NCI-H82 treated with DMSO at 0.1 percent for 48 hours (cell line): ENCODE measurements around the gene MMS22L.
A peak's percentile ranks its signal among the peaks of the same experiment; 100 is the strongest.
"Not testable (repeated sequence)": the region's sequence is repeated elsewhere in the genome, so short reads cannot be mapped to it uniquely, and the experiment has no call there.

Experiments used
- DNase-seq: peaks from one replicate; lab custom pipeline; 2025; ENCODE audit not compliant: unreplicated experiment; lab: John Stamatoyannopoulos, UW

Gene MMS22L

GRCh38 chr6:97246842-97247241 is 36.2 kb downstream of the MMS22L start:
- DNase-seq: no peak

- no peak for DNase-seq
Measured at GRCh38 chr6:97240222-97240621, 42.8 kb downstream of the MMS22L start.

- no peak for DNase-seq
Measured at GRCh38 chr6:97231911-97232310, 51.1 kb downstream of the MMS22L start.

GRCh38 chr6:97222903-97223302 is 60.1 kb downstream of the MMS22L start:
- no peak for DNase-seq

- DNase-seq: no peak
Measured at GRCh38 chr6:97218912-97219311, 64.1 kb downstream of the MMS22L start.

GRCh38 chr6:97215157-97215769 is 67.8 kb downstream of the MMS22L start:
- peak; percentile 85 for DNase-seq

GRCh38 chr6:97214671-97215070 is 68.3 kb downstream of the MMS22L start:
- DNase-seq: no peak

- DNase-seq: no peak
Measured at GRCh38 chr6:97207383-97207782, 75.6 kb downstream of the MMS22L start.

GRCh38 chr6:97205966-97206365 is 77.0 kb downstream of the MMS22L start:
- DNase-seq: no peak

- peak; percentile 93 for DNase-seq
Measured at GRCh38 chr6:97203343-97203742, 79.7 kb downstream of the MMS22L start.

GRCh38 chr6:97198046-97198565 is 84.9 kb downstream of the MMS22L start:
- DNase-seq: no peak

- no peak for DNase-seq
Measured at GRCh38 chr6:97195117-97195516, 87.9 kb downstream of the MMS22L start.

- no peak for DNase-seq
Measured at GRCh38 chr6:97189767-97190166, 93.2 kb downstream of the MMS22L start.

- no peak for DNase-seq
Measured at GRCh38 chr6:97187951-97188350, 95.1 kb downstream of the MMS22L start.

- DNase-seq: peak; percentile 34
Measured at GRCh38 chr6:97186416-97186999, 96.5 kb downstream of the MMS22L start.

GRCh38 chr6:97177905-97178304 is 105.1 kb downstream of the MMS22L start:
- no peak for DNase-seq

- DNase-seq: no peak
Measured at GRCh38 chr6:97176468-97176867, 106.5 kb downstream of the MMS22L start.

GRCh38 chr6:97175806-97176205 is 107.2 kb downstream of the MMS22L start:
- no peak for DNase-seq

- no peak for DNase-seq
Measured at GRCh38 chr6:97174471-97174870, 108.5 kb downstream of the MMS22L start.

GRCh38 chr6:97160280-97160679 is 122.7 kb downstream of the MMS22L start:
- DNase-seq: no peak

GRCh38 chr6:97155447-97155846 is 127.6 kb downstream of the MMS22L start:
- not testable (repeated sequence) for DNase-seq

- no peak for DNase-seq
Measured at GRCh38 chr6:97154015-97154414, 129.0 kb downstream of the MMS22L start.

- DNase-seq: no peak
Measured at GRCh38 chr6:97151601-97152000, 131.4 kb downstream of the MMS22L start.
